Panc1 (cell line): ENCODE data around the gene MXD4. TPM values are rescaled to one million over a fixed set of nuclear protein-coding genes. Genes with fewer than 3 reads are reported as not detected.

Experiments
- ATAC-seq: fragments of 200-7000 bp; cut with Tn5 transposase; 2 replicates; pipeline ENCODE4 v1.9.1; 2020; ENCODE audit warnings: mild to moderate bottlenecking, moderate library complexity
- BruUV-seq: library from RNA; stranded (reverse); fragments of 400-500 nt; replicated peaks from 2 replicates; lab custom pipeline; 2021; lab: Mats Ljungman, UMichigan
- CTCF ChIA-PET: fragments of 300-600 bp; sonication (Branson Sonifier 250); formaldehyde crosslinking; loops from one replicate; lab custom pipeline; 2022; ENCODE audit warnings: antibody characterized with exemption; lab: Charles Lee
- POLR2A ChIA-PET: fragments of 300-600 bp; sonication (Branson Sonifier 250); formaldehyde crosslinking; loops from one replicate; lab custom pipeline; 2022; ENCODE audit warnings: antibody characterized with exemption; lab: Charles Lee
- DNase-seq: peaks from one replicate; pipeline ENCODE4 v3.0.0-alpha.2; 2010; ENCODE audit warnings: low read depth, low spot score
- H3K27ac ChIP-seq: 2 replicates; pipeline ENCODE4 v1.5.1; 2011; ENCODE audit warnings: mild to moderate bottlenecking, low read length, inconsistent platforms
- H3K27me3 ChIP-seq: fragments of 200-500 bp; sonication (Bioruptor generic); 2 replicates; pipeline ENCODE4 v1.6.0; 2014; ENCODE audit warnings: low read length, inconsistent platforms; ENCODE audit not compliant: control insufficient read depth, insufficient read depth
- H3K36me3 ChIP-seq: fragments of 200-500 bp; sonication (Bioruptor generic); 2 replicates; pipeline ENCODE4 v1.5.1; 2014; ENCODE audit warnings: inconsistent platforms, mild to moderate bottlenecking, low read length, moderate library complexity; ENCODE audit not compliant: control insufficient read depth, insufficient read depth
- H3K4me1 ChIP-seq: 2 replicates; pipeline ENCODE4 v1.5.1; 2011; ENCODE audit warnings: inconsistent platforms, mild to moderate bottlenecking, low read length, moderate library complexity; ENCODE audit not compliant: control insufficient read depth, insufficient read depth
- H3K4me3 ChIP-seq, 2 experiments: 2 replicates each; pipeline ENCODE4 v1.5.1; 2011 to 2012; ENCODE audit warnings: low read depth in 2 of 2, low read length in 2 of 2, mild to moderate bottlenecking in 2 of 2, inconsistent platforms in 1 of 2, moderate library complexity in 1 of 2
- H3K9me3 ChIP-seq: fragments of 200-500 bp; sonication (Bioruptor generic); 2 replicates; pipeline ENCODE4 v1.5.1; 2014; ENCODE audit warnings: low read depth, mild to moderate bottlenecking, inconsistent platforms, low read length, moderate library complexity; ENCODE audit not compliant: control insufficient read depth, insufficient read depth
- CTCF ChIP-seq: fragments of 450-650 bp; IDR thresholded peaks from 2 replicates; pipeline ENCODE4 v1.5.1; 2017; ENCODE audit warnings: mild to moderate bottlenecking
- POLR2AphosphoS5 ChIP-seq: IDR thresholded peaks from 2 replicates; pipeline ENCODE4 v1.6.1; 2012; ENCODE audit warnings: mild to moderate bottlenecking, low read depth, low read length, moderate library complexity
- REST ChIP-seq, 2 experiments: IDR thresholded peaks; 2 replicates each; pipeline ENCODE4 v1.6.1; 2011 to 2012; ENCODE audit warnings: low read depth in 2 of 2, control low read depth in 1 of 2, low read length in 1 of 2, mild to moderate bottlenecking in 1 of 2, moderate library complexity in 1 of 2; ENCODE audit not compliant: insufficient read depth in 1 of 2
- SIN3A ChIP-seq: IDR thresholded peaks from 2 replicates; pipeline ENCODE4 v1.6.1; 2012; ENCODE audit warnings: low read depth, mild to moderate bottlenecking, low read length, moderate library complexity, borderline replicate concordance; ENCODE audit not compliant: insufficient read depth
- TCF7L2 ChIP-seq: IDR thresholded peaks from 2 replicates; pipeline ENCODE4 v1.6.1; 2011; ENCODE audit warnings: mild to moderate bottlenecking, low read depth, low read length, inconsistent platforms
- in situ Hi-C: cut with HindIII; loops from 2 replicates; pipeline ENCODE4 v1.10.0; 2016; ENCODE audit warnings: low sequenced_read_pairs, low pct_unique_long_range_greater_than_20kb
- intact Hi-C: fragments of 100-400 bp; cut with micrococcal nuclease; formaldehyde crosslinking; loops from one replicate; pipeline ENCODE4 v1.10.0; 2022; ENCODE audit not compliant: unreplicated experiment
- total RNA-seq: library from RNA; stranded (reverse); gene quantifications from one replicate; pipeline ENCODE4 v1.2.1, GENCODE V29; 2021; ENCODE audit not compliant: unreplicated experiment

Gene MXD4
- total RNA-seq, 1 experiment from 2014 or later = 32.7 TPM

GRCh38 chr4:2256781-2257191, 5.1 kb downstream of the MXD4 start:
- DNase-seq = no peak
- CTCF ChIA-PET = no interaction called here
- H3K27me3 ChIP-seq = no peaks in the 10 kb centered on the region
- H3K27ac ChIP-seq = no peak overlapping the region
- no peaks in the 10 kb centered on the region; the same call in 1 of the 2 replicates for H3K36me3 ChIP-seq
- no peak for TF ChIP-seq REST (IDR thresholded peaks at IDR 0.05; ENCODE audit: insufficient read depth in 1 of 2, low read depth in 2 of 2, low read length in 1 of 2)
- TF ChIP-seq POLR2AphosphoS5 = no peak
- TF ChIP-seq CTCF = no peak
- TF ChIP-seq TCF7L2 = no peak
- TF ChIP-seq SIN3A = no peak
- BruUV-seq = no TSS peak
- H3K4me1 ChIP-seq = no peaks in the 10 kb centered on the region; the same call in 1 of the 2 replicates
- H3K9me3 ChIP-seq = no peaks in the 10 kb centered on the region
- no peak overlapping the region for H3K4me3 ChIP-seq
- POLR2A ChIA-PET = no interaction called here
- no peak for ATAC-seq
- in situ Hi-C loops (no loop called here), intact Hi-C loops (no loop called here)

GRCh38 chr4:2256156-2256731, 5.7 kb downstream of the MXD4 start:
- ChIA-PET POLR2A (no interaction called here), CTCF (no interaction called here)
- no TSS peak for BruUV-seq
- H3K27ac ChIP-seq = no peak overlapping the region
- H3K9me3 ChIP-seq = no peaks in the 10 kb centered on the region
- H3K27me3 ChIP-seq = no peaks in the 10 kb centered on the region
- no peak overlapping the region for H3K4me3 ChIP-seq
- no peaks in the 10 kb centered on the region; the same call in 1 of the 2 replicates for H3K4me1 ChIP-seq
- intact Hi-C loops (no loop called here), in situ Hi-C loops (no loop called here)
- TF ChIP-seq CTCF (no peak), POLR2AphosphoS5 (no peak), REST (IDR thresholded peaks at IDR 0.05; ENCODE audit: insufficient read depth in 1 of 2, low read depth in 2 of 2, low read length in 1 of 2) (no peak), TCF7L2 (no peak), SIN3A (no peak)
- no peak for ATAC-seq
- DNase-seq = no peak
- H3K36me3 ChIP-seq = no peaks in the 10 kb centered on the region
